ENCODE results near the gene IL1A.

Gene IL1A

DNA sequence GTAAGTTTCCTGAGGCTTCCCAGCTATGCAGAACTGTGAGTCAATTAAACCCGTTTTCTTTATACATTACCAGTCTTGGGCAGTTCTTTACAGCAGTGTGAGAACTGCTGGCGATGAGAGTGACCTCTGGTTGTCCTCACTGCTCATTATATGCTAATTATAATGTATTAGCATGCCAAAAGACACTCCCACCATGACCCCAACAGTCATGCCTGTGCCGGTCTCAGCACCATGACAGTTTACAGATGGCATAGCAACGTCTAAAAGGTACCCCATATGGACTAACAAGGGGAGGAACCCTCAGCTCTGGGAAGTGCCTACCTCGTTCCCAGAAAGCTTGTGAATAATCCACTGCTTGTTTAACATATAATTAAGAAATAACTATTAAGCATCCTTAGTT, 8.1 kb upstream of the IL1A start:
- no peak for DNase-seq (ENCODE audit: low read depth)

DNA sequence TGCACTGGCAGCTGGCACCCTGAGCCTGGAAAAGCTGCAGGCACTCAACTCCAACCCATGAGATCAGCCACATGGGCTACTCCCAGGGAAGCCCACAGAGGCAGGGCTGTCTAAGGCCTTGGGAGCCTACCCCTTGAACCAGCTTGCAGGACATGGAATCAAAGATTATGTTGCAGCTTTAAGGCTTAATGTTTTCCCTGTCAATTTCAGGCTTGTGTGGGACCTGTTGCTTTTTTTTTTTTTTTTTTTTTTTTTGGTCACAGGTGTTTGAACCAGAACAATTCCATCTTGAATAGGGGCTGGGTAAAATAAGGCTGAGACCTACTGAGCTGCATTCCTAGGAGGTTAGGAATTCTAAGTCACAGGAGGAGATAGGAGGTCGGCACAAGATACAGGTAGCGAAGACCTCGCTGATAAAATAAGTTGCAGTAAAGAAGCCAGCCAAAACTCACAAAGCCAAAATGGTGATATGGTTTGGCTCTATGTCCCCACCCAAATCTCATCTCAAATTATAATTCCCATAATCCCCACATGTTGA, 7.5 kb upstream of the IL1A start:
- DNase-seq (ENCODE audit: low read depth): no peak

GRCh38 chr2:112791019-112791418, 6.7 kb upstream of the IL1A start:
- no peak for DNase-seq (ENCODE audit: low read depth)

DNA sequence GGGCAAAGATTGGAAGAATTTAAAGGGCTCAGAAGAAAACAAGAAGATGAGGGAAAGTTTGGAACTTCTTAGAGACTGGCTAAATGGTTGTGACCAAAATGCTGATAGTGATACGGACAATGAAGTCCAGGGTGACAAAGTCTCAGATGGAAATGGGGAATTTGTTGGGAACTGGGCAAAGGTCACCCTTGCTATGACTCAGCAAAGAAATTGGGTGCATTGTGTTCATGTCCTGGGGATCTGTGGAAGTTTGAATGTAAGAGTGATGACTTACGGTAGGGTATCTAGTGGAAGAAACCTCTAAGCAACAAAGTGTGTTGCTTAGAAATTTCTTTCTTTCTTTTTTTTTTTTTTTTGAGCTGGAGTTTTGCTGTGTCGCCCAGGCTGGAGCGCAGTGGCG, 6.0 kb upstream of the IL1A start:
- no peak for DNase-seq (ENCODE audit: low read depth)

DNA sequence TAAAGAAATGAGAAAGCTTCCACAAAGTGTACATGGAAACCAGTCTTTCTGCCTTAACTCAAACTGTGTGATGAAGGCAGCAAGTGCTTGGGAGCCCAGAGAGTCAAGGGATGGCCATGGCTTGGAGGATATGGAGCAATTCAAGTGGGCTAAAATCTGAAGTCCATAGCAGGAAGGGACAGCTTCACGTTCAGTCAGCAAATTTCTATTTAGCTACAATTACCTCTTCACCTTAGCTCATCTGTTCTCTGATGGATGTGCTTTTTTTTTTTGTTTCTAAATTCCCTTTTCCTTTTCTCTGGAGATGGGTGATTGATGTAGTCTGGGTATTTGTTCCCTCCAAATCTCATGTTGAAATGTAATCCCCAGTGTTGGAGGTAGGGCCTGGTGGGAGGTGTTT, 4.9 kb upstream of the IL1A start:
- DNase-seq (ENCODE audit: low read depth): no peak

GRCh38 chr2:112788653-112789052, 4.4 kb upstream of the IL1A start:
- DNase-seq (ENCODE audit: low read depth): no peak

DNA sequence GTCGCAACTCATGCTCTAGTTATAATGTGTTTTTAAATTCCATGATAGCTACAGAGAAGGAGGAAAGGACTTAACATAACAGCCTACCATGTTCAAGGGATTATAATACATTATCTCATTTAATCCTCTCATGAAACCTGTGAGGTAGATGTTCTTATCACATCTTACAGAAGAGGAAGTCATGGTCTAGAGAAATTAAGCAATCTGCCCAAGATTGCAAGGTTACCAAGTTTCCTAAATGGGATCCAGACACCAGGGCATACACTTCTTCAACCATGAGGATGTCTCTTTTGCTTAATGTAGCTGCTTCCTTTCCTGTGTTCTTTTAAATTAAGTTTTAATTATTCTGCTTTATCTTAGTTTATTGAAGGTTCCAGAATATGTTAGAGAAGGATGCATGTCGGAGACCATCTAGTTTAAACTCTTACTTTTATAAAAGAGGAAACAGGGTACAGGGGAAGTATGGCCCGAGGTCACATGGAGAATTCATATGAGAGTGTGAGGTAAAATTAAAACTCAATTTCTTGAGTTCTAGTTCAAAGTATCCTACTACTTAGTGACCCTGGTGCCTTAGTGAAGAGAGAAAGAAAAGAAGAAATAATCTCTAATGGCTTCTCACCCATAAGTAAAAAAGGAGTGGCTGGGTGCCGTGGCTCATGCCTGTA, 3.6 kb upstream of the IL1A start:
- DNase-seq (ENCODE audit: low read depth): no peak

DNA sequence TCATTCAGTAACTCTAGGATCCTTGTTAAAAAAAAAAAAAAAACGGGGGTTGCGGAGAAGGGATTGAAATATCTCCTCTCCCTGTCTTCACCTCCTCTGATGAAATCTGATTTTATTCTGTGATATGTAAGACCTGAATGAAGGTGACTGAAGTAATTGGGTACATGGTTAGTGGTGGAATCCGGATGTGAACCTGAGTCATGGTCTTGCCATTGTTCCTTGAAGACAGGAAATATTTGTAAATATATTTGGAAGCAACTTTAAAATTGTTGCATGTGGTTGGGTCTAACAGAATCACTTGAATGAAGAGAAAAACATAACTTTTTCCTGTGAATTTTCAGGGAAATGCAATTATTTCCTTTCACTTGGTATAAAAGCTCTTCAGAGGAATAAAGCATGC, 3.0 kb upstream of the IL1A start:
- DNase-seq (ENCODE audit: low read depth): no peak

DNA sequence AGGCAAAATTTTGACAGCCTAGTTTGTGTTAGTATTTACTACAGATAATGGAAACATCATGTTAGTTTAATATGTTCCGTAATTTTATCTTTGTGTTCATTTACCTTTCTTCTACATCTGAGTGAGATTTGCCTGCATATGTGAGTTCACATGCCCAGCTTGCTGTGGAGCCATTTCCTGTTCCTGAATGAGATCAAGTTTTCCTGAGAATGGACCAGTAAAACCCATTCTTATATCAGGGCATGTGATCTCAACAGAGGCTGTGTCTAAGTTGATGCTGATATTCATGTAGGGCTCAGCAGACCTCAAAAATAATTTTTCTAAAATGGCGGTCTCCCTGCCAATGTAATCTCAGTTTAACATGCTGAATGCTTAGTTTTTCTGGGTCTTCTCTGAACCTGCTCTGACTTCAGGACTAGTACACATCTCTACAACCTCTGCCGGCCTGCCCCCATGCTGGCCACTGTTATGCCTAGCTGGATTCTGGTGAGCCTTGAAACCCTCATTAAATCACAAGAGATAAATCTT, 1.0 kb downstream of the IL1A start:
- DNase-seq (ENCODE audit: low read depth): no peak

- no peak for DNase-seq (ENCODE audit: low read depth)
Observed at GRCh38 chr2:112782234-112782799, 2.0 kb downstream of the IL1A start.

- DNase-seq (ENCODE audit: low read depth): no peak
Observed at GRCh38 chr2:112779598-112779997, 4.7 kb downstream of the IL1A start.

DNA sequence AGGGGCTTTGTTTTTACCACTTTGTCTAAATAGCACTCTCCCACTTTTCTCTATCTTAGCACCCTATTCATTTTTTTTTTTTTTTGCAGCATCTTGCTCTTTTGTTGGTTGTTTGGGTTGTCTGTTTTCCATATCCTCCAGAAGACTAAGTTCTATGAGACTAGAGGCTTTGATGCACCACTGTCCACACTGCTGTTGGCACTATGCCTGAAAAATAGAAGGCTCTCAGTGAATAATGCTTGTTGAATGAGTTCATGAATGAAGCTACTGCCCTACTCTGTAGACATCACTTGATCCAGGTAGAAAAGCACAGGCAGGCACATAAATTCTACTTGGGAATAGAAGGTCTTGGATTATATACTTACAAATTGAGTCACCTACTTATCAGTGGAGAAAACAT, 7.3 kb downstream of the IL1A start:
- no peak for DNase-seq (ENCODE audit: low read depth)

DNA sequence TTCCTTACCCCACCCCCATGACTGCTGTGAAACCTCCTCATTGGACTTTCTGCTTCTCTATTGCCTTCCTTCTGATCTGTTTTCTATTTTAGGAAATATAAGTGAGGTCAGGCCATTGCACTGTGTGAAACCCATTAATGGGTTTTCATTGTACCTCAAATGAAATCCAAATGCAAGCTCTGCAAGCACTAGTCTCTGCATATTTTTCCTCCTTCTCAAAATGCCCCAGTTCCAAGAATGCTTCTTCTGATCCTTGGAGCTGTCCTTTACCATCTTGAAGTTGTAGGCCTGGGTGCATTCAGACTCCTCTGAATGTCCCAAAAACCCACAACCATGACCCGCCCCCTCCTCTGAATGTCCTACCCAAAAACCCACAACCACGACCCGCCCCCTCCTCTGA, 8.2 kb downstream of the IL1A start:
- DNase-seq (ENCODE audit: low read depth): no peak

DNA sequence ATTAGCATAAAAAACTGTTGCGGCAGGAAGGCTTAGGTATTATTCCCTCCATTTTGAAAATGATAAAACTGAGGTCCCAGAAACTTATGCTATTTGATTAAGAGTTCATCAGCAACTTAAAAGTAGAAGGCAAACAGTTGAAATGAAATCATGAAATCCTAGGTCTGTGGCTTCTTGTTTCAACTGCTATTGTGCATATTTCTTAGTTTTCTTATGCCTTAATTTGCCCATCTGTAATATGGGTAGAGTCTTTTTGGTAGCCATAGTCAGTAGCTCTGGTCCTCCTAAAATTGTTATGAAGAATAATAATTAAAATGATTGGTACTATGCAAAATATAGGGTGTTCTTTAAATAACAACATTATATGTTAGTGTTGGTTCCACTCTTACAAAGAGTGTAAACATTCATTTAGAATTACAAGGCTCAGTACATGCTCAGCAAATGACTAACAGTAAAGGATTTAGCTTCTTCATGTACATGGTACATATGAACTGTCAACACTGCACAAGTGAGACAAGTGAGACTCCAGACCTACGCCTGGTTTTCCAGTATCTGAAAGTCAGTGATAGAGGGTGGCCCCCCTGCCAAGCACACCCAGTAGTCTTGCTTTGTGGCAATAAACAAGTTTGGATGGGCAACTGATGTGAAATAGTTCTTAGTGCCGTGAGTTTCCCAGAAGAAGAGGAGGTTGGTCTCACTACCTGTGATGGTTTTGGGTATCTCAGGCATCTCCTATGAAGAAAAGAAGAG, 9.6 kb downstream of the IL1A start:
- DNase-seq (ENCODE audit: low read depth): no peak

- no peak for DNase-seq (ENCODE audit: low read depth)
Observed at GRCh38 chr2:112773556-112773955, 10.7 kb downstream of the IL1A start.

DNA sequence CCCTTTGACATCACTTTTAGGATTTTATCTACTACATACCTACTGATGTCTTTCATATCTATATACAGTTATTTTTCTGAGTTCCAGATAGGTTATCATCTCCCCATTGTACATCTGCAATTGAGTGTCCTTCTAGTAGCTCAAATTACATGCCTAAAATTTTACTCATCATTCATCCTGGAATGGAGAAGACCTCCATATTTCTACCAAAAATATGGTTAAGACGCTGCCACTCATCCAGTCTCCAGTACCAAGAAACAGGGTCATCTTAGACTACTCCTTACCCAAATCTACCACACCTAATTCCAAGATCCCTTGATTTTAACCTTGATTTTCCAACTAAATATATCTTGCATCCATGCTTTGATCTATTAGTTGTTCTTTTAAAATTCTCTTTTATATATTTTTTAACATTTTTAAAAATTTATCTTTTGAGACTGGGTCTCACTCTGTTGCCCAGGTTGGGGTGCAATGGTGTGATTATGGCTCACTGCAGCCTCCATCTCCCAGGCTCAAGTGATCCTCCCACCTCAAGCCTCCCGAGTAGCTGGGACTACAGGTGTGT, 11.3 kb downstream of the IL1A start:
- DNase-seq (ENCODE audit: low read depth): no peak

- no peak for DNase-seq (ENCODE audit: low read depth)
Observed at GRCh38 chr2:112772322-112772721, 12.0 kb downstream of the IL1A start.

DNA sequence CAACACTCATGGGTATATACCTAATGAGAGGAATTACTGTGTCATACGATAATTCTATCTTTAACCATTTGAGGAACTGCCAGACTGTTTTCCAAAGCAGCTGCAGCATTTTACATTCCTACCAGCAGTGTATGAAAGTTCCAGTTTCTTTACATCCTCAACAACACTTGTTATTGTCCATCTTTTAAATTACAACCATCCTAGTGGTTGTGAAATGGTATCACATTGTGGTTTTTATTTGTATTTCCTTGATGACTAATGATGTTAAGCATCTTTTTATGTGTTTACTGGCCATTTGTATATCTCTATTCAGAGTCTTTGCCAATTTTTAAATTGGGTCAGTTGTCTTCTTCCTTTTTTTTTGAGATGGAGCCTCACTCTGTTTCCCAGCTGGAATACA, 15.9 kb downstream of the IL1A start:
- DNase-seq (ENCODE audit: low read depth): no peak

DNA sequence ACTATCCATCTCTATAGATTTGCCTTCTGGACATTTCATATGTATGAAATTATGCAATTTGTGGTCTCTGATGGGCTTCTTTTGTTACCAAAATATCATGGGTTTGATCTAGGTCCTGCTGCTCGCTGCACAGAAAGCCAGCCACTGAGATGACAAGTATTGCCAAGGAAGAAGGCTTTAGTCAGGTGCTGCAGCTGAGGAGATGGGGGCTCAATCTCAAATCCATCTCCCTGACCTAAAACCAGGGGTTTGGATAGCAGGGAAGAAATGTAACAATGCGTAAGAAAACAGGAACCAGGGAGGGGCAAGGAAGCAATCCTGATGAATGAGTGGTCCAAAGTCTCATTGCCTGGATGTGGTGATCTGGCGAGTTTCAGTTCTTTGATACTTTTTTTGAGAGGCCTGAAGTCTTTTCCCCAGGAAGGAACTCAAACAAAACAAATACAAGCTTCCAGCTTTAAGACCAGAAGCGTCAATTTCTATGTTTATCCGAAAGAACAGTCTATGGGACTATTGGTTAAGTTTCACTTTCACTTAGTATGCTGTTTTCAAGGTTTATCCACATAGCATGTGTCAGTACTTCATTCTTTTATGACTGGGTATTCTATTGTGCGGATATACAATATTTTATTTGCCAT, 16.5 kb downstream of the IL1A start:
- no peak for DNase-seq (ENCODE audit: low read depth)

DNA sequence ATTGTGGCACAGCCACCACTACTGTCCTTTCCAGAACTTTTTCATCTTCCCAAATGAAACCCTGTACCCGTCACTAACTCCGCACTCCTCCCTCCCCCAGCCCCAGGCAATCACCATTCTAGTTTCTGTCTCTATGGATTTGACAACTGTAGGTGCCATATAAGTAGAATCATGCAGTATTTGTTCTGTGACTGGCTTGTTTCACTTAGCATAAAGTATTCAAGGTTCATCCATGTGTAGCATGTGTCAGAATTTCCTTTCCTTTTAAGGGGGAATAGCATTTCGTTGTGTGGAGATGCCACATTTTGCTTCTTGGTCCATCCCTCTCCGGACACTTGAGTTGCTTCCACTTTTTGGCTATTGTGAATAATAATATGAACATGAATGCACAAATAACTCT, 19.0 kb downstream of the IL1A start:
- no peak for DNase-seq (ENCODE audit: low read depth)

DNA sequence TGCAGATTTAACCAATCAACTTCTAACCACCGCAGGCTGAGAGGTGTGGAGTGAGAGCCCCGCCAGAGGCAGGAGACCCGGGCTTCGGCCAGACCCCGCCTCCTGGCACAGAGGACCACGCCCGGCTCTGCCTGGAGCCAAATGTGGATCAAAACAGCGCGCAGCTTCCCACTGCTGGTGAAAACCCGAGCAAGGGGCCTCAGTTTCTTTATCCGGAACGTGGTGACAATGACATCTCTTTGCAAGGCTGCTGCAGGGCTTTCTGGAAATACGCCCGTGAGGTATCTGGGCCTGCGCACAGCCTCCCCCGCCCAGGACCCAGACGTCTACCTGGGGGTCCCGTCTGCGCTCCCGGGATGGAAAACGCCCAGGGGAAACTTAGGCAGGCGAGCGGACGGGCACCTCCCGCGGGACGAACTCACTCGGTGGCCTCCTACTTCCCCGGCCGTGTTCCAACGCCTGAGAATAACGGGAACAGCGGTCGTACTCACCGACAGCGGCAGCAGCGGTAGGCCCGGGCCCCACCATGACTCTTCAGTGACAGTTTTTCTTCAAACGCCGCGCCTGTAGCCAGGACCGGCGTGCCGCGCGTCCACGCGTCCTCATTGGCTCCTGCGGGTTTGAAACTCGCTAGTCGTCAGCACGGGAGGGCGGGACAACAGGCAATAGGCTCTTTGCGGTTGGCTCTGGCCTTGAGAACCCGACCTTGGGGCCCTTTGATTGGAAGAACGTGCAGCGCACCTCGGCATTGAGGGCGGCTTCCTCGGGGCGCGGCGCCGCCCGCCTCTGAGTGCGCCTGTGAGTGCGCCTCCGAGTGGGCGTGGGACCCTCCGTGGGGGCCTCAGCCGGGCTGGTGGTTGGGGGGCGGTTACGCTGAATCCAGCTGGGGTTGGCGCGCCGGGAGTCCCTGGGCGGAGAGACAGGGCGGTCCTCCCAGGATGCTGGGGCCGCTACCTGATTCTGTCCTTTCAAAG, 19.9 kb downstream of the IL1A start, which contains the start of gene CKAP2L:
CKAP2L (minus strand) TSS at position 539 of the 974 bp plus-strand sequence; CDS start at position 528, 11 bp downstream.
- DNase-seq (ENCODE audit: low read depth): peak; percentile 97
